Vagina (tissue), 2 donors: ENCODE results near the gene CD80.

Source experiments
- POLR2A ChIP-seq, 2 donors: fragments of 450-650 bp; IDR thresholded peaks; one replicate each; pipeline ENCODE4 v1.6.1; 2017; ENCODE audit warnings: antibody characterized with exemption in 2 of 2, mild to moderate bottlenecking in 2 of 2, moderate library complexity in 2 of 2
- POLR2AphosphoS5 ChIP-seq, 2 donors: sonication (generic); formaldehyde crosslinking; IDR thresholded peaks; one replicate each; pipeline ENCODE4 v1.9.0; 2017; ENCODE audit warnings: antibody characterized with exemption in 2 of 2, mild to moderate bottlenecking in 2 of 2, low read depth in 1 of 2; ENCODE audit not compliant: insufficient read depth in 1 of 2
- TF ChIP-seq, protein P1 (sequence below), 3 experiments: fragments of 450-650 bp in 2 of 3; fragments of 200-600 bp in 1 of 3; sonication (generic) in 1 of 3; IDR thresholded peaks; one replicate each; pipeline ENCODE4 v1.5.1; 2017 to 2019; ENCODE audit warnings: antibody characterized with exemption in 3 of 3, mild to moderate bottlenecking in 2 of 3, moderate library complexity in 2 of 3

DNA sequence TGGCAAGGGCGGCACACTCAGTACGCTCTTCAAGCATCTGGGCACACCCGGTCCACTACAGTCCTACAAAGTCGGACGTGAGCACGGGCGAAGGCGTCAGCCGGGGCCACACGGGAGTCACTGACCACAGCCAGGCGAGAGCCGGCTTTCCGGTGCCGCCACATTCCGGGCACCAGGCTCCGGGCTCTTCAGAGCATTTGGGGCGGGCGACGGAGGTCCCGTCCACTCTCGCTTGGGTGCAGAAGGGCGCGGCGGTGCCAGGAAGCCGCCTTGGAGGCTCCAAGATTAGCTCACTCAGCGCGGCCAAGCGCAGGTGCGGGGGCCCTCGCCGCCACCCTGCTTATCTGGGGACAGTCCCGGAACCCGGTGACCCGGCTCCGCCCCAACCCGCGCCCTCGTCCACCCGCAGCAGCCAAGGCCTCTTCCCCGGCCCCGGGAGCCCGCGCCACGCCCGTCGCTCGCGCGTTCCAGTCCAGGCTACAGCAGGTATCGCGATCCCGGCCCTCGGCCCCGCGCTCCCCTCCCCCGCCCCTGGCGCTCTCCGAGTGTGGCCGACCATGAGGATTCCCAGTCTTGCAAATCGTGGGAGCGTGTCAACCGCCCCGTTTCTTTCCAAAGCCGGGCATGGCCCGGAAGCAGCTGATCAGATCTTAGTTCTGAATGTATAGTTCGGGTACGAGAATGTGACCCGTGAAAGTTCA lies 20.1 kb upstream of the CD80 start, which contains the start of gene ADPRH:
- TF ChIP-seq, protein P1, sequence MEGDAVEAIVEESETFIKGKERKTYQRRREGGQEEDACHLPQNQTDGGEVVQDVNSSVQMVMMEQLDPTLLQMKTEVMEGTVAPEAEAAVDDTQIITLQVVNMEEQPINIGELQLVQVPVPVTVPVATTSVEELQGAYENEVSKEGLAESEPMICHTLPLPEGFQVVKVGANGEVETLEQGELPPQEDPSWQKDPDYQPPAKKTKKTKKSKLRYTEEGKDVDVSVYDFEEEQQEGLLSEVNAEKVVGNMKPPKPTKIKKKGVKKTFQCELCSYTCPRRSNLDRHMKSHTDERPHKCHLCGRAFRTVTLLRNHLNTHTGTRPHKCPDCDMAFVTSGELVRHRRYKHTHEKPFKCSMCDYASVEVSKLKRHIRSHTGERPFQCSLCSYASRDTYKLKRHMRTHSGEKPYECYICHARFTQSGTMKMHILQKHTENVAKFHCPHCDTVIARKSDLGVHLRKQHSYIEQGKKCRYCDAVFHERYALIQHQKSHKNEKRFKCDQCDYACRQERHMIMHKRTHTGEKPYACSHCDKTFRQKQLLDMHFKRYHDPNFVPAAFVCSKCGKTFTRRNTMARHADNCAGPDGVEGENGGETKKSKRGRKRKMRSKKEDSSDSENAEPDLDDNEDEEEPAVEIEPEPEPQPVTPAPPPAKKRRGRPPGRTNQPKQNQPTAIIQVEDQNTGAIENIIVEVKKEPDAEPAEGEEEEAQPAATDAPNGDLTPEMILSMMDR (IDR thresholded peaks at IDR 0.05), result no peak
- TF ChIP-seq POLR2AphosphoS5 (IDR thresholded peaks at IDR 0.05; ENCODE audit: insufficient read depth in 1 of 2, low read depth in 1 of 2), result peak in 1 of 2 donors; percentile 72
- TF ChIP-seq POLR2A (IDR thresholded peaks at IDR 0.05), result no peak
